SK-N-SH treated with all-trans-retinoic acid at 6 μM for 48 hours (cell line): ENCODE results near the gene FGF19.

Experiments
- BACH2 ChIP-seq: fragments of 250-450 bp; sonication (Bioruptor Pico); IDR thresholded peaks from 2 replicates; pipeline ENCODE4 v1.9.0; 2021; ENCODE audit warnings: mild to moderate bottlenecking, borderline replicate concordance
- CREB5 ChIP-seq: fragments of 250-450 bp; sonication (Bioruptor Pico); IDR thresholded peaks from 2 replicates; pipeline ENCODE4 v1.5.1; 2020; ENCODE audit warnings: low read depth, mild to moderate bottlenecking, moderate library complexity
- ESRRG ChIP-seq: fragments of 250-450 bp; sonication (Bioruptor Pico); IDR thresholded peaks from 2 replicates; pipeline ENCODE4 v1.6.1; 2021; ENCODE audit warnings: mild to moderate bottlenecking
- GLIS3 ChIP-seq: fragments of 250-450 bp; sonication (Bioruptor Pico); IDR thresholded peaks from 2 replicates; pipeline ENCODE4 v1.5.0; 2020; ENCODE audit warnings: mild to moderate bottlenecking, moderate library complexity
- OSR1 ChIP-seq: fragments of 250-450 bp; sonication (Bioruptor Pico); IDR thresholded peaks from 2 replicates; pipeline ENCODE4 v1.8.0; 2022; ENCODE audit warnings: moderate library complexity, mild to moderate bottlenecking, inconsistent platforms
- SNAI2 ChIP-seq: fragments of 250-450 bp; sonication (Bioruptor Pico); IDR thresholded peaks from 2 replicates; pipeline ENCODE4 v1.5.0; 2020; ENCODE audit warnings: mild to moderate bottlenecking, moderate library complexity
- TCF4 ChIP-seq: fragments of 250-450 bp; sonication (Bioruptor Pico); IDR thresholded peaks from 2 replicates; pipeline ENCODE4 v1.8.0; 2021; ENCODE audit warnings: mild to moderate bottlenecking, moderate library complexity, borderline replicate concordance
- TOX ChIP-seq: fragments of 250-450 bp; sonication (Bioruptor Pico); IDR thresholded peaks from 2 replicates; pipeline ENCODE4 v1.8.0; 2021; ENCODE audit warnings: mild to moderate bottlenecking, moderate library complexity, borderline replicate concordance
- ZFP30 ChIP-seq: fragments of 450-650 bp; formaldehyde crosslinking; IDR thresholded peaks from 2 replicates; pipeline ENCODE4 v1.5.0; 2022; ENCODE audit warnings: mild to moderate bottlenecking, moderate library complexity

- TF ChIP-seq OSR1 (CRISPR knock-in tag) = no peak
- TF ChIP-seq CREB5 (CRISPR knock-in tag) = no peak
- no peak for TF ChIP-seq TCF4 (CRISPR knock-in tag)
- no peak for TF ChIP-seq SNAI2 (CRISPR knock-in tag)
- TF ChIP-seq ESRRG = no peak
- no peak for TF ChIP-seq TOX
- TF ChIP-seq ZFP30 = no peak
- no peak for TF ChIP-seq GLIS3
- no peak for TF ChIP-seq BACH2 (CRISPR knock-in tag)
Measured at GRCh38 chr11:69658626-69659450, 45.0 kb downstream of the FGF19 start.
